Left ventricle myocardium superior (tissue), 1 donor: ENCODE data around the gene HSPB6. TPM values are rescaled to one million over a fixed set of nuclear protein-coding genes. Genes with fewer than 3 reads are reported as not detected.
"Not testable (repeated sequence)": the region's sequence is repeated elsewhere in the genome, so short reads cannot be mapped to it uniquely, and the experiment has no call there.

Experiments used
- ATAC-seq: fragments of 200-7000 bp; cut with Tn5 transposase; one replicate; pipeline ENCODE4 v1.9.1; 2020; ENCODE audit warnings: mild to moderate bottlenecking, moderate library complexity
- DNase-seq: peaks from one replicate; pipeline ENCODE4 v3.0.0-alpha.2; 2020
- intact Hi-C: fragments of 100-400 bp; cut with micrococcal nuclease; formaldehyde crosslinking; loops from one replicate; pipeline ENCODE4 v1.11.0; 2022
- total RNA-seq: library from RNA; stranded (reverse); fragmentation: NEBNext Ultra II Directional; extraction: Animal tissue kit (Norgen Biotek cat#: 25700); gene quantifications from one replicate; pipeline ENCODE4 v1.2.1, GENCODE V29; 2021
- donor health status: DM: no; HTN: yes; CAD: no; lungs with severe emphysema.

HSPB6 gene
- total RNA-seq, 1 donor from 2014 or later: 676 TPM

DNA sequence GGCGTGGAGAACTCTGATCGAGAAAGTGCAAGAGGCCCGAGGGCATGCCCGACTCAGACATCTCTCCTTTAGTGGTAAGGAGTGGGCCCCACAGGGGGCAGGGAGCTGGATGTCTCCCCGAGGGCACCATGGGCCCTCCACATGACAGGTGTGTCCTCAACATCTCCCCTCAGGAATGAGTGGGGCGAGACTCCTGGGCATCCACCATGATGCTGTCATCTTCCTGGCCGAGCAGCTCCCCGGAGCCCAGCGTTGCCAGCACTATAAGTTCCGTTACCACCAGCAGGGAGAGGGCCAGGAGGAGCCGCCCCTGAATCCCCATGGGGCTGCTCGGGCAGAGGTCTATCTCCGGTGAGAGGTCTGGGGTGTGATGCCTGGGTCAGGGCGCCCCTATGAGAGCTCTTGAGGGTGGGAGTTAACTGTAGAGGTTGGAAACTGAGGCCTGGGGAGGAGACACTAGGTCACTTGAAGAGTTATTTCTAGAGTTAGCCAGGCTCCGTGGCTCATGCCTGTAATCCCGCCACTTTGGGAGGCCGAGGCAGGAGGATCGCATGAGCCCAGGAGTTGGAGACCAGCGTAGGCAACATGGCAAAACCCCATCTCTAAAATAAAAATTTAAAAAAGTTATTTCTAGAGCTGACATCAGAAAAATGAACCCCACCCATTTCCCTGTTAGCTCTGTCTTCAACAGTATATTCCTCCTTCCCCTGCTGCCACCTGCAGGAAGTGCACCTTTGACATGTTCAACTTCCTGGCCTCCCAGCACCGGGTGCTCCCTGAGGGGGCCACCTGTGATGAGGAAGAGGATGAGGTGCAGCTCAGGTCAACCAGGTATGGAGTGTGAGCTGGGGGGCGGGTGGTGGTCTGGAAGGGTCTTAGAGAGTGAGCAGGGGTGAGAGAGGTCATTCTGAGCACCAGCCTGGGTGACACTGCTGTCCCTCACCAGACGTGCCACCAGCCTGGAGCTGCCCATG is 19.6 kb downstream of the HSPB6 start:
- ATAC-seq (no peak), DNase-seq (peak; percentile 31)
- intact Hi-C loops: no loop called here

DNA sequence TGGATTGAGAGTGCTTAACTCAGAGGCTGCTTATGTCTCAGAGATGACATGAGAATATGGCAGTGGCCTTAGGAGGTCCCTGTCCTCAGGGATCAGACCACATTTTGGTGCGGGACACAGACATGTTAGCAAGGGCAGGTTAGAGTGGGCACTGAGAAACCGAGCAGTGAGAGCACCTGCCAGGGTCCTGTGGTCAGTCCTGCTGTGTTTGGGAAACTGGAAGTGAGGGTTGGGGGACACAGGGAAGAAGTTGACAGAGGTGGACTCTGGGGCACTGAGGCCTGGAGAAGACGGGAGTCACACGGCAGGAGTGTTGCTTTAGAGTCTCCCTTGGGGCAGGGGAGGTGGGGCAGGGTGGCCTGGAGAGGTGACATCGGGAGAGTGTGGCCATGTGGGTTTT is 21.9 kb downstream of the HSPB6 start:
- DNase-seq (no peak), ATAC-seq (no peak)
- intact Hi-C loops: no loop called here

DNA sequence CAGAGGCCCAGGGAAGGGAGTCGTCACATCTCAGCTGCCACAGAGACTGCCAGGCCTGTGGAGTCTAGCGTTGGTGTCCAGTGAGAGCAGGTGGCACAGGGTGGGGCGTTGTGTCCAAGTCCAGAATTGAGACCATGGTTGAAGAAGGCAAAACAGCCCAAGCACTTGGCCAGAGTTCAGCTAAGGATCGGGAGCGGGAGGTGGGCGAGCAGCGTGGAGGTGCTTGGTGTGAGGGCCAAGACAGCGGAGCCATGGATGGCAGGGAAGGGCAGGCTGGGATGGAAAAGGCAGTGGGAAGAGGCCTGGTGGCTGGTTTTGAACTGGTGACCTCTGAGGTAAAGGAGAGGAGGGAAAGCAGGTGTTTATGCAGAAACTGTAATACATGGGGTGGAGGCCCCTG is 22.6 kb downstream of the HSPB6 start:
- intact Hi-C loops: no loop called here
- DNase-seq: no peak
- no peak for ATAC-seq

- intact Hi-C loops: no loop called here
- ATAC-seq (peak; percentile 3), DNase-seq (no peak)
Observed at GRCh38 chr19:35733180-35734125, 23.4 kb downstream of the HSPB6 start.

GRCh38 chr19:35732540-35733179 is 24.2 kb downstream of the HSPB6 start:
- no peak for ATAC-seq
- DNase-seq: no peak
- intact Hi-C loops: no loop called here

DNA sequence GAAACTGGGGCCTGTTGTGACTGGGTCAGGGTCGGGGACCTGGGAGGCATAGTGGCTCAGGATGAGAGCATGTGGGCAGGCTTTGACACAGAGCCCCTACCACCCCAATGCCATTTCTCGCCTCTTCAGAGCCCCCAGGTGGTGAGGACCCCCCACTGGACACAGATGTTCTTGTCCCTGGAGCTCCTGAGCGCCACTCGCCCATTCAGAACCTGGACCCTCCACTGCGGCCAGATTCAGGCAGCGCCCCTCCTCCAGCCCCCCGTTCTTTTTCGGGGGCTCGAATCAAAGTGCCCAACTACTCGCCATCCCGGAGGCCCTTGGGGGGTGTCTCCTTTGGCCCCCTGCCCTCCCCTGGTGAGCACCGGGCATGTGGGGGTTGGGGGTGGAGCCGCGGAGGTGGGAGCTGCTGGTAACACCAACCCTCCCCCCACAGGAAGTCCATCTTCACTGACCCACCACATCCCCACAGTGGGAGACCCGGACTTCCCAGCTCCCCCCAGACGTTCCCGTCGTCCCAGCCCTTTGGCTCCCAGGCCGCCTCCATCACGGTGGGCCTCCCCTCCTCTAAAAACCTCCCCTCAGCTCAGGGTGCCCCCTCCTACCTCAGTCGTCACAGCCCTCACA is 24.9 kb downstream of the HSPB6 start:
- intact Hi-C loops: no loop called here
- ATAC-seq: no peak
- no peak for DNase-seq

DNA sequence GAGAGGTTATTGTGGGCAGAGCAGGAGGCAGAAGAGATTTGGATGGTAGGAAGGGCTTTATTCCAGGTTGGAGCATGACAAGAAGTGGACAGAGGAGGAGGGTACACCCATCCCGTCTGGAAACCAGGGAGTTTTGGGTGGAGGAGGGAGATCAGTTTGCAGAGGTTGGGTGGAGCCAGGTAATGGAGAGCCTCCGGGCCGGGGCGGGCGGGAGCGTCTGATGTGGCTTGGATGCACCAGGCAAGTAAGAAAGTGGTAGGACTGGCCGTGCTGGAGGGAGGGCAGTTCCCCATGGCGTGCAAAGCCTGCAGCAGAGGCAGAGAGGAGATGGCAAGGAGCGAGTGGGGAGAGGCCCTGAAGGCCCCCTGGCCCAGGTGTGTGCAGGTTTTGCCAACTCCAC is 25.5 kb downstream of the HSPB6 start:
- ATAC-seq (no peak), DNase-seq (no peak)
- intact Hi-C loops: no loop called here

- no peak for DNase-seq
- intact Hi-C loops: no loop called here
- ATAC-seq: no peak
Observed at GRCh38 chr19:35730326-35730725, 26.5 kb downstream of the HSPB6 start.

DNA sequence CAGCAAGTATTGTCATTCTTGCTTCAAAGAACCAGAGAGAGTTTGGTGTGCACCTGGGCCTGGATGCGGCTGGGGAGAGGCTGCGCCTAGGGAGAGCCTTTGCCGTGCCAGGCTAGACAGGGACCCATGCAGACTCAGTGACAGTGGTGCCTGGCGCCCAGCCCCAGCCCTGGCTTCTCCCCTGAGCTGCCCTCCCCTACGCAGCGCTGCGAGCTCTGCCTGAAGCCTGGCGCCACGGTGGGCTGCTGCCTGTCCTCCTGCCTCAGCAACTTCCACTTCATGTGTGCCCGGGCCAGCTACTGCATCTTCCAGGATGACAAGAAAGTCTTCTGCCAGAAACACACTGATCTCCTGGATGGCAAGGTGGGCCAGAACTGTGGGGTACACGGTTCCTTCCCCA is 27.1 kb downstream of the HSPB6 start:
- ATAC-seq: no peak
- intact Hi-C loops: no loop called here

DNA sequence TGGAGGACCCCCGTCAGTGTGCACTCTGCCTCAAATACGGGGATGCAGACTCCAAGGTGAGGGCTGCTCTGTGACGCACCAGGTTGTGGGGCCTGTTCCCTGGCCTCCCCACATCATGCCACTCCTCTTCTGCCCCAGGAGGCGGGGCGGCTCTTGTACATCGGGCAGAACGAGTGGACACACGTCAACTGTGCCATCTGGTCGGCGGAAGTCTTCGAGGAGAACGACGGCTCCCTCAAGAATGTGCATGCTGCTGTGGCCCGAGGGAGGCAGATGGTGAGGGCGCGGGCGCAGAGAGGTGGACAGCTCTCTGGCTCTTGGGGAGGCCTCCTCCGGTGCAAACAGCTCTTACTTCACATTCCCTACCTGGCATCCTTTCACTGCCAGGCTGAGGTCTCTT is 27.8 kb downstream of the HSPB6 start:
- DNase-seq: no peak
- intact Hi-C loops: no loop called here
- ATAC-seq: no peak

More for the DNA sequence above, 27.1 kb downstream of the HSPB6 start:
- no peak for DNase-seq

DNA sequence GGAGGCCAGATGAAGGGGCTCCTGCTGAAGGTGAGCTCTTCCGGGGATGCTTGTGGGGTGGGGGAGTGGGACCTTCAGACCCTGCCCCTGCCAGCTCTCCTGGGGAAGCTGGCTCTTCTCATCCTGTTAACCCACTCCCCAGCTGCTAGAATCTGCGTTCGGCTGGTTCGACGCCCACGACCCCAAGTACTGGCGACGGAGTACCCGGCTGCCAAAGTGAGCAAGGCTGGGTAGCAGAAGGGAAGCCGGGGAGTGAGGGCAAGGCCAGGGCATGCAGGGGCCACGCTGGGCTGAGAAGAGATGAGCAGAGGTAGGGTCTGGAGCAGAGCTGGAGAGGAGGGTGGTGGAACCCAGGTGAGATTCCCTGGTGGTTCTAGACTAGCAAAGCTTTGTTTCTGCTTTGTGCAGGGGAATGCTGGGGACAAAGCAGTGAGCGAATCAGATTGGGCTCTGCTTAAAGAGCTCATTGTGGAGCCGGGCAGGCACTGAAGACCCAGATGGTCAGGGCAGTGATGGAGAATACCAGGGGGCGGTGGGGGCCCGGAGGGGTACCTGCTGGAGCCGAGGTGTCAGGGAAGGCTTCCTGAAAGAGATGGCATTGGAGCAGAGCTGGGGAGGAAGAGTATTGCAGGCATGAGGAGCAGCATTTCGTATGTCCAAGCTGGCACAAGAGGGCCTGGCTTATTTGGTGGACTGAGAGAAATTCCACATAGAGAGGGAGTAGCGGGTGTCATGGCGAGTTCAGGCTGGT is 28.7 kb downstream of the HSPB6 start:
- intact Hi-C loops: no loop called here
- DNase-seq (no peak), ATAC-seq (no peak)

- DNase-seq: no peak
Observed at GRCh38 chr19:35727053-35727955, 29.5 kb downstream of the HSPB6 start.

GRCh38 chr19:35725216-35725861 is 31.5 kb downstream of the HSPB6 start:
- ATAC-seq: no peak
- intact Hi-C loops: no loop called here
- no peak for DNase-seq

More at GRCh38 chr19:35727053-35727955, 29.5 kb downstream of the HSPB6 start:
- ATAC-seq: no peak
- intact Hi-C loops: no loop called here

DNA sequence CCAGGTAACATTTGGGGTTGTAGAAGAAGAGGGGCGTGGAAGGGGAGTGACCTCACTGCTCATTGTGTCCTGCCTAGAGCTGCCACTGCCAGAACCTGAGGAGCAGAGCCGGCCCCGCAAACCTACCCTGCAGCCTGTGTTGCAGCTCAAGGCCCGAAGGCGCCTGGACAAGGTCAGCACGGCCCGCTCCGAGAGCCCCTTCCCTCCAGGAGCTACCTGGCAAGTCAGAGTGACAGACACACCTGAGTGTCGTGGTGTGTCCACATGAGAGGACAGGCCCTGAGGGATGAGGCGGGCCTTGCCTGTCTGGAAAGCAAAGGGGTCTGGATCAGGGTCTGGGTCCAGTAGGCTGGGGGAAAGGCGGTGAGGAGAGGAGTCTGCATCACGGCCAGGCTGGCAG is 32.3 kb downstream of the HSPB6 start:
- no peak for ATAC-seq
- intact Hi-C loops: no loop called here
- no peak for DNase-seq

GRCh38 chr19:35724132-35724531 is 32.7 kb downstream of the HSPB6 start:
- intact Hi-C loops, DNase-seq: not testable (repeated sequence)

DNA sequence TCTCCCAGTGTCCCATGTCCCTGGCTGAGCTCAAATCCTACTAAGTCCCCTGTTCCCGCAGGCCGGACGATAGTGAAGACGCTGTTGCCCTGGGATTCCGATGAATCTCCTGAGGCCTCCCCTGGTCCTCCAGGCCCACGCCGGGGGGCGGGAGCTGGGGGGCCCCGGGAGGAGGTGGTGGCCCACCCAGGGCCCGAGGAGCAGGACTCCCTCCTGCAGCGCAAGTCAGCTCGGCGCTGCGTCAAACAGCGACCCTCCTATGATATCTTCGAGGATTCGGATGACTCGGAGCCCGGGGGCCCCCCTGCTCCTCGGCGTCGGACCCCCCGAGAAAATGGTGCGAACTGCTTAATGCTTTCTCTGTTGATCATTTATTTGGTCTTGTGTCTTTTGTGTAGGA is 33.2 kb downstream of the HSPB6 start:
- ATAC-seq: no peak
- DNase-seq: no peak
- intact Hi-C loops: no loop called here

More at GRCh38 chr19:35724132-35724531, 32.7 kb downstream of the HSPB6 start:
- ATAC-seq: not testable (repeated sequence)

DNA sequence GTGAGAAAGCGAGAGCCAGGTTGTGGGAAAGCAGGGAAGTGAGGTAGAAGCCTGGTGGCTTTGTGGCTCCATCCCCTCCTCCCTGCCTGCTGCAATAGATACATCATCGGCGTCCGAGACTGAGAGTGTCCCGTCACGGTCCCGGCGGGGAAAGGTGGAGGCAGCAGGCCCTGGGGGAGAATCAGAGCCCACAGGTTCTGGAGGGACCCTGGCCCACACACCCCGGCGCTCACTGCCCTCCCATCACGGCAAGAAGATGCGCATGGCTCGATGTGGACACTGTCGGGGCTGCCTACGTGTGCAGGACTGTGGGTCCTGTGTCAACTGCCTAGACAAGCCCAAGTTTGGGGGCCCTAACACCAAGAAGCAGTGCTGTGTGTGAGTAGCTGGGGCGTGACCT is 33.9 kb downstream of the HSPB6 start:
- ATAC-seq: no peak
- intact Hi-C loops: no loop called here
- DNase-seq: no peak
